Measurements from ENCODE around the gene PITPNM1.

GRCh38 chr11:67500831-67501715, 4.1 kb downstream of the PITPNM1 start:
- TF ChIP-seq CTCF (IDR thresholded peaks at IDR 0.05; ENCODE audit: insufficient read depth, low read length, poor library complexity, severe bottlenecking) (no peak), EZH2phosphoT487 (conservative IDR thresholded peaks at IDR 0.05; ENCODE audit: low read length) (no peak)

Measured in SU-DHL-6 (cell line).